ENCODE measurements around the gene PDAP1. TPM values are rescaled to one million over a fixed set of nuclear protein-coding genes. Genes with fewer than 3 reads are reported as not detected.
"Not testable (repeated sequence)": the region's sequence is repeated elsewhere in the genome, so short reads cannot be mapped to it uniquely, and the experiment has no call there.

PDAP1 gene
- polyA plus RNA-seq, 1 donor, result 94.9 TPM

DNA sequence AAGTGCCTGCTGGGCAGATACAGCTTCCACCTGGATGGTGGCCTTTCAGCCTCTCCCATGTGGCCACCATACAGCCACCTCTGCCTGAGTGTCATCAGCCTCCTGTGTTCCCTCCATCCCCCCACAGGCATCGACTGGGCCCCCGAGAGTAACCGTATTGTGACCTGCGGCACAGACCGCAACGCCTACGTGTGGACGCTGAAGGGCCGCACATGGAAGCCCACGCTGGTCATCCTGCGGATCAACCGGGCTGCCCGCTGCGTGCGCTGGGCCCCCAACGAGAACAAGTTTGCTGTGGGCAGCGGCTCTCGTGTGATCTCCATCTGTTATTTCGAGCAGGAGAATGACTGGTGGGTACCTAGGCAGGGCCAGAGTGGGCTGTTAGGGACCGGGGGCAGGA, 20.5 kb downstream of the PDAP1 start:
- Histone ChIP-seq H3K4me3 (ENCODE audit: low read length) (no peak overlapping the region), H3K27me3 (ENCODE audit: control insufficient read depth, insufficient read depth, low read length) (no peaks in the 10 kb centered on the region), H3K27ac (ENCODE audit: low read length) (no peak overlapping the region), H3K9me3 (ENCODE audit: control insufficient read depth, low read depth, low read length) (no peaks in the 10 kb centered on the region), H3K4me1 (ENCODE audit: control insufficient read depth, insufficient read depth, low read length) (peaks cover 5% of the 10 kb centered on the region), H3K36me3 (ENCODE audit: control insufficient read depth, insufficient read depth, low read length) (peaks cover 38% of the 10 kb centered on the region)
- WGBS (ENCODE audit: insufficient coverage, low lambda C conversion rate), result no CpG with 5 or more reads among the region's 20 CpGs
- DNase-seq, result no peak

DNA sequence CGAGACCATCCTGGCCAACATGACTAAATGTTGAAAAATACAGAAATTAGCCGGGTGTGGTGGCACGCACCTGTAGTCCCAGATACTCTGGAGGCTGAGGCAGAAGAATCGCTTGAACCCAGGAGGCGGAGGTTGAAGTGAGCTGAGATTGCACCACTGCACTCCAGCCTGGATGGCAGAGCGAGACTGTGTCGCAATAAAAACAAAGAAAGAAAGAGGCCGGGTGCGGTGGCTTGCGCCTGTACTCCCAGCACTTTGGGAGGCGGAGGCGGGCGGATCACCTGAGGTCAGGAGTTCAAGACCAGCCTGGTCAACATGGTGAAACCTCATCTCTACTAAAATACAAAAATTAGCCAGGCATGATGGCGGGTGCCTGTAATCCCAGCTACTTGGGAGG, 21.2 kb downstream of the PDAP1 start:
- H3K4me1 ChIP-seq (ENCODE audit: control insufficient read depth, insufficient read depth, low read length); H3K4me3 ChIP-seq (ENCODE audit: low read length); H3K27ac ChIP-seq (ENCODE audit: low read length); H3K9me3 ChIP-seq (ENCODE audit: control insufficient read depth, low read depth, low read length); H3K27me3 ChIP-seq (ENCODE audit: control insufficient read depth, insufficient read depth, low read length); DNase-seq: not testable (repeated sequence)
- H3K36me3 ChIP-seq (ENCODE audit: control insufficient read depth, insufficient read depth, low read length), result peaks cover 38% of the 10 kb centered on the region
- no CpG with 5 or more reads among the region's 14 CpGs for WGBS (ENCODE audit: insufficient coverage, low lambda C conversion rate)

DNA sequence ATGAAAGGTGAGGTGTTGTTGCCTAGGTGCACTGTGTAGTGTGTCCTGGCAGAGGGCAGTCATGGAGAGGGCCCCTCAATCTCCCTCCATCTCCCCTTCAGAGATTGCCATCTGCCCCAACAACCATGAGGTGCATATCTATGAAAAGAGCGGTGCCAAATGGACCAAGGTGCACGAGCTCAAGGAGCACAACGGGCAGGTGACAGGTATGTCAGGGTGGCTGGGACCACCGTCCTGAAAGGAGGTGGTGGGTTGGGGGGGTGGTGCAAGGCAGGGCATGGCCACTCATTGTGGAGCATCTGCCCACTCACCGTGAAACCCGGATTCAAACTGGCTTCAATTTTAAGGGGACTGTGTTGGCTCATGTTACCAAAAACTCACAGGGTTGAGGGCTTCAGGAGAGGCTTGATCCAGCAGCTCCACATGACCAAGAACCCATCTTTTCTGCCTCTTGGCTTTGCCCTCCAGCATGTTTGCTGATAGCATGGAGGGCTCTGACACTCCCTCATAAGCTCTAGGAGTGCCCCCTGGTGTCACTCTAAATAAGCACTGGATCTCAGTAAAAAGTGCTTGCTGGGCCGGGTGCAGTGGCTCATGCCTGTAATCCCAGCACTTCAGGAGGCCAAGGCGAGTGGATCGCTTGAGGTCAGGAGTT, 21.7 kb downstream of the PDAP1 start:
- no peak overlapping the region for H3K27ac ChIP-seq (ENCODE audit: low read length)
- H3K4me1 ChIP-seq (ENCODE audit: control insufficient read depth, insufficient read depth, low read length), result no peaks in the 10 kb centered on the region
- no peak for DNase-seq

DNA sequence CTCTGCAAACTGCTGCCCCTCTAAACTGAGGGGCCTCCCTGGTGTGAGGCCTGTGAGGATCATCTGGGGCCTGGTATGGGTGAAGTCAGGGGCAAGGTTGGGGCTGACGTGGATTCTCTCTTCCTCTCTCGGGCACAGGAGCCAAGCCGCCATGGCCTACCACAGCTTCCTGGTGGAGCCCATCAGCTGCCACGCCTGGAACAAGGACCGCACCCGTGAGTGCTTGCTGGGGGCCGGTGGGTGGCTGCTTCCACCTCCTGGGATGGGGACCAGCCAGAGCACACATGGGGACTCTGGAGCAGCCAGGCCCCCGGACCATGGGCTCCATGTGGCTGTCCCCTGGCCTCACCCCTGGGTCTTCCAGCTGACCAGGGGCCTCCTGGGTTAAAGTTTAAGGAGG, 22.8 kb downstream of the PDAP1 start:
- H3K36me3 ChIP-seq (ENCODE audit: control insufficient read depth, insufficient read depth, low read length), result peaks cover 30% of the 10 kb centered on the region

More for the DNA sequence above, 21.7 kb downstream of the PDAP1 start:
- Histone ChIP-seq H3K36me3 (ENCODE audit: control insufficient read depth, insufficient read depth, low read length) (peaks cover 38% of the 10 kb centered on the region), H3K4me3 (ENCODE audit: low read length) (no peak overlapping the region), H3K9me3 (ENCODE audit: control insufficient read depth, low read depth, low read length) (no peaks in the 10 kb centered on the region), H3K27me3 (ENCODE audit: control insufficient read depth, insufficient read depth, low read length) (no peaks in the 10 kb centered on the region)
- no CpG with 5 or more reads among the region's 9 CpGs for WGBS (ENCODE audit: insufficient coverage, low lambda C conversion rate)

DNA sequence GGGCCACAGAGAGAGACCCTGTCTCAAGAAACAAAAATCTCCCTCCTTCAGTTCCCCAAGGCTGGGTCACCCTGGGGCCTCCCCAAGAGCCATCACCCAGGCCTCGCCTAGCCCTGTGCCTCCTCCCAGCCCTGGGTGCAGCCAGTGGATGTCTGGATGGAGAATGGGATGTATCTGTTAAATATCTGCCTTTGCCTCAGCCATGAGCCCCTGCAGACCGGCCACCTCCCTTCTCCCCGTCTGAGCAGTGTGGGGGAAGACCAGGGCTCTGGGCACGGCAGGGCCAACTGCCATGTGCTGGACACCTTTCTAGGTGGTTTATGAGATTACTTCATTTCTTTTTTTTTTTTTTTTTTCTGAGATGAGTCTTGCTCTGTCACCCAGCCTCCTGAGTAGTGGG, 23.9 kb downstream of the PDAP1 start:
- Histone ChIP-seq H3K27me3 (ENCODE audit: control insufficient read depth, insufficient read depth, low read length) (no peaks in the 10 kb centered on the region), H3K4me1 (ENCODE audit: control insufficient read depth, insufficient read depth, low read length) (peaks cover 4% of the 10 kb centered on the region), H3K4me3 (ENCODE audit: low read length) (no peak overlapping the region), H3K27ac (ENCODE audit: low read length) (no peak overlapping the region), H3K36me3 (ENCODE audit: control insufficient read depth, insufficient read depth, low read length) (peaks cover 21% of the 10 kb centered on the region), H3K9me3 (ENCODE audit: control insufficient read depth, low read depth, low read length) (no peaks in the 10 kb centered on the region)
- no CpG with 5 or more reads among the region's 4 CpGs for WGBS (ENCODE audit: insufficient coverage, low lambda C conversion rate)
- DNase-seq, result no peak

More for the DNA sequence above, 22.8 kb downstream of the PDAP1 start:
- peaks cover 2% of the 10 kb centered on the region for H3K4me1 ChIP-seq (ENCODE audit: control insufficient read depth, insufficient read depth, low read length)
- no peak overlapping the region for H3K4me3 ChIP-seq (ENCODE audit: low read length)
- no peaks in the 10 kb centered on the region for H3K27me3 ChIP-seq (ENCODE audit: control insufficient read depth, insufficient read depth, low read length)
- 100% methylated on average over 1 of the region's 8 CpGs for WGBS (ENCODE audit: insufficient coverage, low lambda C conversion rate)
- no peak for DNase-seq
- no peaks in the 10 kb centered on the region for H3K9me3 ChIP-seq (ENCODE audit: control insufficient read depth, low read depth, low read length)
- H3K27ac ChIP-seq (ENCODE audit: low read length), result no peak overlapping the region

DNA sequence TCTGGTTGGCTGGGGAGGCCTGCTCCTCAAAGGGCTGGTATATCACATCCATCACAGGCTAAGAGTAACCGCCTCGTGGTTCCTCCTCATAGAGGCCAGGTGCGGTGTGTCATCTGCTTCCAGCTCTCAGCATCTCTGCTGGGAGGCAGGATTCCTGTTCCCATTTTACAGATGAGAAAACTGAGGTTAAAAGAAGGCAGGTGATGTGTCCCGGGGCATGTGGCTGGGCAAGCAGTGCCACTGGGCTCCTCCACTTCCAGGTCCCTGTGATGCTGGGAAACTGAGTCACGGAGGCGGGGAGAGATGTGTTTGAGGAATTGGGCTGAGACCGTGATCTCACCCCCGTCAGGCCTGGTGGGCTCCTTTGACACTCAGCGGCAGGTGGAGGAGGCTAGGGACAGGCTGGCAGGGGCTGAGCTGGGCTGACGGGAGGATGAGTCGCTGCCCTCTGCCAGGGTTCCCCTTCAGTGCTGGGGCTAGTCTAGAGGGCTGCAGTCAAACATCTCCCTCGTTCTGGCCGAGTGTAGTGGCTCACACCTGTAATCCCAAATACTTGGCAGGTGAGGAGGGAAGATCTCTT, 24.5 kb downstream of the PDAP1 start:
- H3K27me3 ChIP-seq (ENCODE audit: control insufficient read depth, insufficient read depth, low read length), result no peaks in the 10 kb centered on the region
- no CpG with 5 or more reads among the region's 13 CpGs for WGBS (ENCODE audit: insufficient coverage, low lambda C conversion rate)
- H3K36me3 ChIP-seq (ENCODE audit: control insufficient read depth, insufficient read depth, low read length), result peaks cover 17% of the 10 kb centered on the region
- no peaks in the 10 kb centered on the region for H3K9me3 ChIP-seq (ENCODE audit: control insufficient read depth, low read depth, low read length)
- peaks cover 4% of the 10 kb centered on the region for H3K4me1 ChIP-seq (ENCODE audit: control insufficient read depth, insufficient read depth, low read length)
- no peak overlapping the region for H3K4me3 ChIP-seq (ENCODE audit: low read length)
- DNase-seq, result no peak
- H3K27ac ChIP-seq (ENCODE audit: low read length), result no peak overlapping the region

DNA sequence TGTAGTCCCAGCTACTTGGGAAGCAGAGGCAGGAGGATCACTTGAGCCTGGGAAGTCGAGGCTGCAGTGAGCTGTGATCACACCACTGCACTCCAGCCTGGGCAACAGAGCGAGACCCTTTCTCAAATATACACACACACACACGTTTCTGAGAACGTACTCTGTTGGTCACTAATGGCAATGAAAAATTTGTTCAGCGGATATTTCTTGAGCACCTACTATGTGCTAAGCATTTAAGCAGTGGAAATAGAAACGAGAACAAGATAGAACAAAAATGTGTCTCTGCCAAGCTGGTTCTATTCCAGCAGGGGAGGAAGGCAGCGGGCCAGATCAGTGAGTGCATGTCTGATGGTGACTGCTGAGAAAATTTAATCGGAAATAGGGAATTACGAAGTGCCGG, 25.2 kb downstream of the PDAP1 start:
- Histone ChIP-seq H3K27ac (ENCODE audit: low read length) (no peak overlapping the region), H3K9me3 (ENCODE audit: control insufficient read depth, low read depth, low read length) (no peaks in the 10 kb centered on the region), H3K36me3 (ENCODE audit: control insufficient read depth, insufficient read depth, low read length) (peaks cover 14% of the 10 kb centered on the region), H3K4me3 (ENCODE audit: low read length) (no peak overlapping the region), H3K27me3 (ENCODE audit: control insufficient read depth, insufficient read depth, low read length) (no peaks in the 10 kb centered on the region), H3K4me1 (ENCODE audit: control insufficient read depth, insufficient read depth, low read length) (peaks cover 4% of the 10 kb centered on the region)
- no CpG with 5 or more reads among the region's 10 CpGs for WGBS (ENCODE audit: insufficient coverage, low lambda C conversion rate)
- no peak for DNase-seq

DNA sequence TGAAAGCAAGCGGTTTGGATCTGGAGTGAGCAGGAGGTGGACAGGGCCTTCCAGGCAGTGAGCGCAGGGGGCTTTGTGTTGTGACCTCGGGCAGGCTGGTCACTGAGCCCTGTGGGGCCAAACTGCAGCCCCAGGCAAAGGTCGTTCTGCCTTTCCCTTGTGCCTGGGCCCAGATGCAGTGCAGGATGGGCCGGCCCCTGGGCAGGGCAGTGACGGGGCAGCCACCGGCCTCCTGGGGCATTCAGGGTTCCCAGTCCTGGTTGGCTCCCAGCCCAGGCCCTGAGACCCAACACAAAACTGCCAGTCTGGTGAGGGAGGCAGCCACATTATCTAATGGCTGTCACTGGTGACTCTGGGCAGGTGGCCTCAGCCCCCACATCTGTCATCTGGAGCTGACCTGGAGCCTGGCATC, 26.7 kb downstream of the PDAP1 start:
- DNase-seq, result no peak
- Histone ChIP-seq H3K9me3 (ENCODE audit: control insufficient read depth, low read depth, low read length) (no peaks in the 10 kb centered on the region), H3K4me3 (ENCODE audit: low read length) (no peak overlapping the region), H3K4me1 (ENCODE audit: control insufficient read depth, insufficient read depth, low read length) (peaks cover 4% of the 10 kb centered on the region), H3K27me3 (ENCODE audit: control insufficient read depth, insufficient read depth, low read length) (no peaks in the 10 kb centered on the region), H3K27ac (ENCODE audit: low read length) (no peak overlapping the region), H3K36me3 (ENCODE audit: control insufficient read depth, insufficient read depth, low read length) (peaks cover 11% of the 10 kb centered on the region)
- WGBS (ENCODE audit: insufficient coverage, low lambda C conversion rate), result no CpG with 5 or more reads among the region's 7 CpGs

DNA sequence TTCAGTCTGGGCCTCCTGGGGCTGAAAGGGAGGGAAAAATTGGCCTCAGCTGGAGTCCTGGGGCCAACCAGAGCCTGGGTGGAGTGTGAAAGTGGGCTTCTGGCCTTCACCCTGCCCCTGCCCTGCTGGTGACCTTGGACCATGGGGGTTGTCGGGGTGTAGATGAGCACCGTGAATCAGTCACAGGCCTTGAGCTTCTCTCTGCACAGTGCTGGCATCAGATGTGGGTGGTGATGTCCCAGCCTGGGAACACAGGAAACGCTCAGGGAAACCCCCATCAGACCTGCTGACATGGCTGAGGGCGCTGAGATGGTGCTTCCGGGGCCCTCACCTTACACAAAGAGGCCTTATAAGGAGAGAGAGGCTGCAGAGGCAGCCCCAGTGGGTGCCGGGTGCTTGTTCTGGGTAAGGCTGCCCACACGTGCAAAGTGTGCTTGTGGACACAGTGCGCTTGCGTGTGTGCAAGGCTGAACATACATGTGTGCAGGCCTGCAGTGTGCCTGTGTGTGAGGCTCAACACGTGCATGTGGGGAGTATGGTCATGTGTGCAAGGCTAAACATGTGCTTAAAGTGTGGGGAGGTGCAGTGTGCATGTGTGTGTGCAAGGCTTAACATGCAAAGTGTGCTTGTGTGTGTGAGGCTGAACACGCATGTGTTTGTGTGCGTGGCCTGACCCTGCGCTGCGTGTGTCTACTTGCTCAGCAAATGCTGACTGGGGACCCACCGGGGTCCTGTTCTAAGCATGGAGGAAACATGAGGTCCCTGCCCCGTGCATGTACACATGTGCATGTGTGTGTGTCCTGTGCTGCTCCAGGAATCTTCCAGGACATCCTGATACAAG, 27.4 kb downstream of the PDAP1 start:
- Histone ChIP-seq H3K27ac (ENCODE audit: low read length) (no peak overlapping the region), H3K36me3 (ENCODE audit: control insufficient read depth, insufficient read depth, low read length) (peaks cover 6% of the 10 kb centered on the region), H3K4me3 (ENCODE audit: low read length) (no peak overlapping the region), H3K9me3 (ENCODE audit: control insufficient read depth, low read depth, low read length) (no peaks in the 10 kb centered on the region), H3K4me1 (ENCODE audit: control insufficient read depth, insufficient read depth, low read length) (peaks cover 6% of the 10 kb centered on the region), H3K27me3 (ENCODE audit: control insufficient read depth, insufficient read depth, low read length) (no peaks in the 10 kb centered on the region)
- no CpG with 5 or more reads among the region's 16 CpGs for WGBS (ENCODE audit: insufficient coverage, low lambda C conversion rate)
- no peak for DNase-seq

DNA sequence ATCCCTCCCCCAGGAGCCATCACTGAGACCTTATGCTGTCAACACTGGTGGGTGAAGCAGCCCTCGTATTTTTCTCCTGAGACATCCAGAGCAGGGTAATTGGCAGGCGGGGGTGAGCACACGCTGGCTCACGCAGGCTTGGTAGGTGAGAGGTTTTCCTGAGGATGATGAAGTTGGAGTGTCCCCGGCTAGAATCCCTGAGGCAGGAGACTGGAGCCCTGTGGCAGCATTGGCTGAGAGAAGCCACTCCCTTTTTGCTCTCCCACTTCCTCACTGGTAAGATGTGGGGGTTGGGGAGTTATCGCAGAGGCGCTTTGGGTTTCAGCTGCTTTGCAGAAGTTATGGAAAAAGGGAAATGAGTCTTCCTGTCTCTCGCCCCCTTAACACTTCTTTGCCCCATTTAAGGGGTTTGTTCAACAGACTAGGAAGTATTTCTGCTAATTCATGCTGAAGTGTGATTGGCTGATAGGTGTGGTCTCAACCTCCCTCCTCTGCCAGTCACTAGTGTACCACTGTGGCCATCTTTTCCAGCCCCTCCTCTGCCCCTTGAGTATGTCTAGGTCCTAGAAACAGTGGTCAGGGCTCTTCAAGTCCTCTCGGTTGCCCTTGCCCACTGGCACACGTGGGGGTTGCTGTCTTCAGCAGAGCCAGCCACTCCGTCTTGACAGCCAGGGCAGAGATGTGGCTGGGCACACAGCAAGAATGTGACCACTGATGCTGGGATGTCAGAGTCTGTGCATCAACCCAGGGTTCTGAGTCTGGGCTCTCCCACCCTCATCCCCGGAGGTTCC, 28.2 kb downstream of the PDAP1 start:
- WGBS (ENCODE audit: insufficient coverage, low lambda C conversion rate), result no CpG with 5 or more reads among the region's 12 CpGs
- H3K27ac ChIP-seq (ENCODE audit: low read length), result no peak overlapping the region
- no peaks in the 10 kb centered on the region for H3K9me3 ChIP-seq (ENCODE audit: control insufficient read depth, low read depth, low read length)
- peaks cover 11% of the 10 kb centered on the region for H3K4me1 ChIP-seq (ENCODE audit: control insufficient read depth, insufficient read depth, low read length)
- no peaks in the 10 kb centered on the region for H3K27me3 ChIP-seq (ENCODE audit: control insufficient read depth, insufficient read depth, low read length)
- no peak for DNase-seq
- peaks cover 6% of the 10 kb centered on the region for H3K36me3 ChIP-seq (ENCODE audit: control insufficient read depth, insufficient read depth, low read length)
- H3K4me3 ChIP-seq (ENCODE audit: low read length), result no peak overlapping the region
